HG02938 (cell line): Measurements from ENCODE around the gene ISM1.
"Not testable (repeated sequence)": the region's sequence is repeated elsewhere in the genome, so short reads cannot be mapped to it uniquely, and the experiment has no call there.

Source experiments
- ATAC-seq: cut with Tn5 transposase; IDR thresholded peaks from one replicate; pipeline ENCODE4 v1.9.1; 2021; ENCODE audit warnings: mild to moderate bottlenecking, moderate library complexity; ENCODE audit not compliant: unreplicated experiment

ISM1 gene

GRCh38 chr20:13221313-13221672, 219 bp downstream of the ISM1 start:
- ATAC-seq, result peak; percentile 22

- peak; percentile 83 for ATAC-seq
These were observed 722 bp downstream of the ISM1 start for GRCh38 chr20:13221673-13222318.

GRCh38 chr20:13222319-13222716, 1.2 kb downstream of the ISM1 start:
- no peak for ATAC-seq

GRCh38 chr20:13223736-13224520, 2.9 kb downstream of the ISM1 start:
- ATAC-seq, result no peak

GRCh38 chr20:13226367-13226766, 5.3 kb downstream of the ISM1 start:
- ATAC-seq, result no peak

DNA sequence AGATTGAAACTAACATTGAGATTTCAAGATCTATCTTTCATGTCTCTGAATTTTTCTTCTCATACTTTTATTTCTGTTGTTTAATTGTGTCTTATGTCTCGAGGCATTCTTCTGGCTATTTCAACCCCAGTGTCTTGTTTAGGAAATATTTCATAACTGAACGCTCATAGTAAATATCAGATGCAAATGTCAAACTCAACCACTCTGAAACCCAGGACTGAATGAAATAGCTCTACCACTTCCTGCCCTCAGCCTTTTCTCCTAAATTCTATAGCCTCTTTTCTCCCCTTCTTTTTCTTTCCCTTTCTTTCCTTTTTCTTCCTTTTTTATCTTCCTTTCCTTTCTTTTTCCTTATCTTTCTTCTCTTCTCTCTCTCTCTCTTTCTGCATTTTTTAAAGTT, 7.7 kb downstream of the ISM1 start:
- ATAC-seq, result no peak

DNA sequence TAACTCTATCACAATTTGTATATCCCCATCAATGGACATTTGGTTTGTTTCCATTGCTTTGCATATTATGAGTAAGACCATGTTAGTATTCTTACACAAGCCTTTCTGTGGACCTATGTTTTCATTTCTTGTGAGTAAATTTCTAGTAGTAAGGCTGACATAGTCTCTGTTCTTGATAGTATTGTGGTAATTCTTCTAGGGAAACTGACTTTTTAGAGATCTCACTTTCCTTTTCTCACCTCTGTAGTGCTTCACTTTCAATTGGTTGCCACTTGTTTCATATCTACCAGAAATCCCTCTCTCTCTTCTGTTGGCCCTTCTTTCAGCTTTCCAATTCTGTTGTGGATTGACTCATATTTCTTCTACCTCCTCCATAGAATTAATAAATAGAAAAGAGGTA, 8.5 kb downstream of the ISM1 start:
- ATAC-seq, result peak; percentile 84

DNA sequence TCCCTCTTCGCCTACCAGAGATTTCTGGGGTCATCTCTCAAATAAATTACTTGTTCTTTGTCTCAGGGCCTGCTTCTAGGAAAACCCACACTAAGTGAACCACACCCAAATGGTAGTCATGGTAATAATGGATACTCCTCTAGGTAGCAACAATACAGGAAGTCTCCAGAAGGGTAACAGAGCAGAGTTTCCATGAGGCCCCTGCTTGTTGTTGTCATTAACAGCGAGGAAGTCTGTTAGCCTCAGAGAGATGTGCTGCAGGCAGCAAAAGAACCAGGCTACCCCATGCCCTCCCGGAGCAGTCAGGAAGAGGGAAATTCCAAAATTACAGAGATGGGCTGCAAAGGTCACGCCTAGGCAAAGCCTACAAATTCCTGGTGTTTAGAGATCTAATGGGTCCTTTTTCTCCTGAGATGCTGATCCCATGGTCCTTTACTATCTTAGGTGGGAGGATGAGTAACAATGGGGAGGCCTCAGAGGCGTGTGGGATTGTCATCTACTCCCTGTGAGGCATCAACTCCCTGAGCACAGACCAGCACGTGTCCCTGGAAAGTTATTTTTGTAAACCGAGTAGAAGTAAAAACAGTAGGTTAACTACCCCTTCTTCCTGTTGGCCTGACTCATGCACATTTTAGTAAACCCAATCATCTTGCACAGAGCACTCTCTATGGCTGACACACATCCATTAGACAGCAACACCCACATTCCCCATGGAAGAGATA, 10.1 kb downstream of the ISM1 start:
- no peak for ATAC-seq

GRCh38 chr20:13232999-13233398, 11.9 kb downstream of the ISM1 start:
- ATAC-seq, result no peak

- no peak for ATAC-seq
These were observed 13.9 kb downstream of the ISM1 start for GRCh38 chr20:13234961-13235360.

GRCh38 chr20:13236360-13236759, 15.3 kb downstream of the ISM1 start:
- not testable (repeated sequence) for ATAC-seq

- no peak for ATAC-seq
These were observed 16.1 kb downstream of the ISM1 start for GRCh38 chr20:13236990-13237720.

DNA sequence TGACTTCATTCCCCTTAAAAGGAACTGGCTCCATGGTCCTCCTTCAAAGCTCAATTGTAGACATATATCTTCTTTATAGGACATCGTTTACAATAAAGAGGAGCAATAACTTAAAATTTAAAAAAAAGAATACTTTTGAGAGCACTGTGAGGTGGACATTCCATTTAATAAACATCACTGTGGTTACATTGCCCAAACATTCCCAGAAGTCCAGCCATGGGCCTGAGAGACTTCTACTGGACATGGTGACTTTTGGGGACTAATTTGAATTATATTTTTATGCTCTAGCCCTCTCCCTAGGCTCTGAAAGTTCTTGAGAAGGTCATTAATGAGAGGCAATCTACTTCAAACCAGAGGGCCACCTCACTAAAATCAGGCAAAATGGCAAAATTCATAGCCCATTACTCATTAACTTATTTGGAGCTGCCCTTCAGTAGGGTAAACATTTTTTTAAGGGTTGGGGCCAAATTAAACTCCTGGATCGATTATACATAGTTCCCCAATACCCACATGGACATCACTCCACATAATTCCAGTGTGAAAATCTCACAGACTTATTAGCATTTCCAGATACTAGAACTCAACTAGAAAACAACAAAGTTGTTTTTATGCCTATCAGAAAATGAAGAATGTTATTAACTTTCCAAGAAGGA, 17.1 kb downstream of the ISM1 start:
- no peak for ATAC-seq

DNA sequence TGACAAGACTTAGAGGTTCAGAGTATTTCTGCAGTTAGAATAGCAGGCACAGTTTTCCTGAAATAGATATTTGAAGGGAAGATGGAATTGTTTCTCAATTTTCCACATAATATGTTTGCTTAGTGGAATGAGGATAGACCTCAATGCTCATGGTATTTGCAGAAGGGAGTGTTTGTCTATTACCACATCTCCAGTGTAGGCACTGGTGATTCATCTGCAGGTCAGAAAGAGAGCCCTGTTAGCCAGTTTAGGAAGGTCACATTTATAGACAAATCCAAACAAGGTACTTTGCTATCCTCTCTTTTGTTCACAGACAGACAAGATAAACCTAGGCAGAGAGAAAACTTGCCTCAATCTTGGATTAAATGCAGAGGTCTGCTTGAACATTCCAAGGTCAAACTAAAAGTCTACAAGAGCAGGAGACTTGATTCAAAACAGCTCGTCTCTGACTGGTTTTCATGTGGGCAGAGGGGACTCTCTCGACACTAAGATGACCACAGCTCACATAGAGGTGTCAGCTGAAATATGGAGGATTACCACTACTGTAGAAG, 22.8 kb downstream of the ISM1 start:
- ATAC-seq, result no peak

- ATAC-seq, result no peak
These were observed 24.2 kb downstream of the ISM1 start for GRCh38 chr20:13245250-13245723.

DNA sequence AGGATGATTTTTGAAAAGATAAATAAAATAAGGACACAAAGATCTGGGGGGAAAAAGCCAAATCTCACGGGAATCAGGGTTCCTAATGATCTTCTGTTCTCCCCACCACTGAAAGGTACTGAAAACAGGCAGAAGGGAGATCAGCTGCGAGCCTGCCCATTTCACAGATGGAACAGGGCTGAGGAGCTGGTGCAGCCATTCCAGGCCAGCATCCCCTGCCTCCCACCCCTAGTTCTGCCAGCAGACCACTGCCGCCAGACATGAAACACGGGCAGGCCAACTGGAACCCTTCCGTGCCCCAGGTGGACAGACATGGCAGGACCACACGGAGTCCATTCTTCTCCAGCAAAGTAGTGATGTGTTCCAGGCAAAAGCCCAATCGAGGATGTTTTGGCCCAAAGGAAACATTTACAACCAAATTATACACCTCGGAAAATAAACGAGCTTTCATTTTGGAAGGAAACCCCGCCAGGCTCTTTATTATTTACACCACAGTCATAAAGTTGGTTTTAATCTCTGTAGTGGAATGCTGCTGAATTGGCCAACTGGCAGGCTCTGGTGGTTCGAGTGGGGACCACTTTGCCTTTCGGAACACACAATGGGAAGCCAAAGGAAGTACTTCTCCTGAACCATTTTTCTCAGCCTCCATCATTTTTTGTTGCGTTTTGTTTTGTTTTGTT, 28.2 kb downstream of the ISM1 start:
- ATAC-seq, result no peak

DNA sequence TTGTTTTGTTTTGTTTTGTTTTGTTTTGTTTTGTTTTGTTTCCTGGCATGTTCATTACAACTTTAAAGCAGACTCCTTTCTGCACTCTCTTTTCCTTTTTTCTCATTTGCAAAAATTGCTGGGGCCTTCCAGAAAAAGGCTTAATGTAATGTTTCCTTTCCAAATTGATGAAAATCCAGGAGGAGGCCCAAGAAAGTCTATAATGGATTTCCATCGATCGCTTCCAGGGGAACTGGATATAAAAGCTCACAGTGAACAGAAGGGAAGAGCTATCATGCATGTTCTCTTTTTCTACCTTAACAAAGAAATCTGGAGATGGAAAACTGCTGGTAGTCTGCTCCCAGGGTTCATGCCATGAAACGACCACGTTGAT, 28.7 kb downstream of the ISM1 start:
- no peak for ATAC-seq

- no peak for ATAC-seq
These were observed 29.2 kb downstream of the ISM1 start for GRCh38 chr20:13250251-13250650.

DNA sequence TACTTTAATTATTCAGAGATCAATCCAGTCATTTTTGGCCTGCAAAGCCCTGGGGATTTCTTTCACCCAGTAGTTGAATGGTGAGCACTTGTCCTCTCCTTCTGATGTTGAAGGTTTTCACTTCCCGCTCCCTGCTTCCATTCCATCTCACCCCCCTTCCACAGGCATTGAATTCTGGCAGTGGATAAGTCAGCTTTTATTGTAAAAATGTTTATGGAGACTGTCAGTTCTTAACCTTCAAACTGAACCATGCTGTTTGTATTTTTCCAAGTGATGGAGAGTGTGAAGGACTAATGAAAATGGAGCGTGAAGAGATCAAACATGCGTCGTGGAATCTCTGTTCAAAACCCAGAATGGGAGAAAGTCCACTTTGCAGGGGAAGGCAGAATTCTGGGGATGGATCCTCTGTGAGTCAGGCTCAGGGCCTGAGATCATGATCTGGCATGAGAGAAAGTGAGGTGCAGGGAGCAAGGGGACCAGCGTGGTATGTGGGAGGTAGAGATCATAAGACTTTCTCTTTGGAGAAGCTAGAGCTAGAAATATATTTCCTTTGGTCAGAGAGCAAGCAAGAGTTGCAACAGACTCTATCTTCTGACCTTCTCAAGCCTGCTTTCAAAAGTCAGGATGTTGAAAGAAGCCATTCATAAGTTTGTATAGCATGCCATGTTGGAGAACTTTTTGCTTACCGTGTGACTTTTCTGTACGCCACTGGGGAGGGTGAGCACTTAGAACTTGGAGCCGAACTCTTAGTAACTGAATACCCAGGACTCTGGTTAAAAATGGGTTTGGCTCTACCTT, 30.2 kb downstream of the ISM1 start:
- ATAC-seq, result no peak
